HEK293T (cell line): ENCODE data around the gene SQSTM1.

Source experiments
- BHLHE40 ChIP-seq: fragments of 450-650 bp; IDR thresholded peaks from 2 replicates; pipeline ENCODE4 v1.6.1; 2016; ENCODE audit warnings: mild to moderate bottlenecking, moderate library complexity, borderline replicate concordance
- SP1 ChIP-seq: fragments of 450-650 bp; IDR thresholded peaks from 2 replicates; pipeline ENCODE4 v1.6.1; 2017
- ZNF384 ChIP-seq: fragments of 450-650 bp; IDR thresholded peaks from 2 replicates; pipeline ENCODE4 v1.6.1; 2016

DNA sequence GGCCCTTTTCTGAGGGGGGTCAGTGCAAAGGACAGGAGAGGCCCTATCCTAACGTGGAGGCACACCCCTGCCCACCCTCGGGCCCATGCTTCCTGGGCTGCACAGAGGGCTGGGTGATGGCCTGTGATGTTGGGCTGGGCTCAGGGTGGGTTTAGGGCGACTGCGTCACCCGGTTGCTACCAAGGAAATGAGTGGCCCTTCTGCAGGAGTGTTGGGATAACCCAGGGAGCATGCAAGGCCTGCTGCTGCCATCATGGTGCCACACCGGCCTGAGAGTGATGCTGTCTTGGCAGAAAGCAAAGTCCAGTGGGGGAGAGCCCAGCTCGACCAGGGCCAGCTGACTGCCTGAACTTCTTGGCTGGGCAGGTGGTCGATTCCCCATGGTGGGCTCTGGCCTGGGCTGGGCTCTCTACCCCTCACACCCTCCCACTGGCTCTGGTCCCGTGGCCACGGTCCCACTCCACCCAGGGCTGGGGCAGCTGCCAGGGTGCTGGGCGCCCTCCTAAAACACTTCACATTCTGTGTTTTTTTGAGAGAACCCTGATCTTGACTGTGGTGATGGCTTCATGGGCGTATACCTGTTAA is 59.5 kb downstream of the SQSTM1 start:
- TF ChIP-seq SP1: no peak
- TF ChIP-seq BHLHE40: no peak
- TF ChIP-seq ZNF384: no peak
